ENCODE data around the gene PRR23B.

DNA sequence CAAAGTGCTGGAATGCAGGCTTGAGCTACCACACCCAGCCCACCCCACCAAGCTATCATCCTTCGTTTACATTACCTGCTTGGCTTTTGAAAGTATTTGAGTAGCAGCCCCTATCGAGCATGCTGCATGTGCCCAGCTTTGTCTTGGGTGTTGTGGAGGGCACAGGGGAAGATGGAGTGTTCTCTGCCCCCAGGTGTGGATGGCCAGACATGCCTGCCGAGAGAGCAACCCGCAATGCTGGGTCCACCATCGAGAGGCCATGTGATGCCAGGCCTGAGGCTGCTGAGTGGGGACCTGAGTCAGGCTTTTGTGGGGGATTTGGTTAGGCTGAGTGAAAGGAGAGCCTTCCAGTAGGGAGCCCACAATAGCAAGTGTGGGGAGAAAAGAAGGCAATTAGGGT is 47.8 kb downstream of the PRR23B start:
- TF ChIP-seq, protein P1, sequence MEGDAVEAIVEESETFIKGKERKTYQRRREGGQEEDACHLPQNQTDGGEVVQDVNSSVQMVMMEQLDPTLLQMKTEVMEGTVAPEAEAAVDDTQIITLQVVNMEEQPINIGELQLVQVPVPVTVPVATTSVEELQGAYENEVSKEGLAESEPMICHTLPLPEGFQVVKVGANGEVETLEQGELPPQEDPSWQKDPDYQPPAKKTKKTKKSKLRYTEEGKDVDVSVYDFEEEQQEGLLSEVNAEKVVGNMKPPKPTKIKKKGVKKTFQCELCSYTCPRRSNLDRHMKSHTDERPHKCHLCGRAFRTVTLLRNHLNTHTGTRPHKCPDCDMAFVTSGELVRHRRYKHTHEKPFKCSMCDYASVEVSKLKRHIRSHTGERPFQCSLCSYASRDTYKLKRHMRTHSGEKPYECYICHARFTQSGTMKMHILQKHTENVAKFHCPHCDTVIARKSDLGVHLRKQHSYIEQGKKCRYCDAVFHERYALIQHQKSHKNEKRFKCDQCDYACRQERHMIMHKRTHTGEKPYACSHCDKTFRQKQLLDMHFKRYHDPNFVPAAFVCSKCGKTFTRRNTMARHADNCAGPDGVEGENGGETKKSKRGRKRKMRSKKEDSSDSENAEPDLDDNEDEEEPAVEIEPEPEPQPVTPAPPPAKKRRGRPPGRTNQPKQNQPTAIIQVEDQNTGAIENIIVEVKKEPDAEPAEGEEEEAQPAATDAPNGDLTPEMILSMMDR (IDR thresholded peaks at IDR 0.05) = no peak
- no peak for TF ChIP-seq POLR2A (IDR thresholded peaks at IDR 0.05)
